Upper lobe of left lung (tissue), 6 donors: Measurements from ENCODE around the gene MAN1C1. TPM values are rescaled to one million over a fixed set of nuclear protein-coding genes. Genes with fewer than 3 reads are reported as not detected.

Source experiments
- ATAC-seq, 2 donors: fragments of 200-7000 bp; cut with Tn5 transposase; one replicate each; pipeline ENCODE4 v1.9.1; 2022; ENCODE audit warnings: mild to moderate bottlenecking in 2 of 2, moderate library complexity in 2 of 2; ENCODE audit not compliant: low FRiP score in 2 of 2
- DNase-seq, 2 donors: peaks; one replicate each; pipeline ENCODE4 v3.0.0-alpha.2; 2019 to 2020
- H3K27ac ChIP-seq, 4 donors: fragments of 200-600 bp; sonication (generic); one replicate each; pipeline ENCODE4 v1.5.1; 2016 to 2019
- H3K27me3 ChIP-seq, 4 donors: fragments of 200-600 bp; sonication (generic); one replicate each; pipeline ENCODE4 v1.5.1; 2017 to 2019
- H3K36me3 ChIP-seq, 4 donors: fragments of 200-600 bp; sonication (generic); one replicate each; pipeline ENCODE4 v1.5.1; 2016 to 2019
- H3K4me1 ChIP-seq, 4 donors: fragments of 200-600 bp; sonication (generic); one replicate each; pipeline ENCODE4 v1.5.1; 2018 to 2019
- H3K4me3 ChIP-seq, 4 donors: fragments of 200-600 bp; sonication (generic); one replicate each; pipeline ENCODE4 v1.5.1; 2017 to 2019; ENCODE audit warnings: mild to moderate bottlenecking in 2 of 4, moderate library complexity in 1 of 4
- H3K9me3 ChIP-seq, 4 donors: fragments of 200-600 bp; sonication (generic); one replicate each; pipeline ENCODE4 v1.5.1; 2018 to 2019
- EP300 ChIP-seq, 4 donors: sonication (generic); formaldehyde crosslinking; IDR thresholded peaks; one replicate each; pipeline ENCODE4 v1.5.1; 2017; ENCODE audit warnings: antibody characterized with exemption in 4 of 4, control low read depth in 2 of 4
- POLR2A ChIP-seq, 4 donors: fragments of 450-650 bp; IDR thresholded peaks; one replicate each; pipeline ENCODE4 v1.5.1; 2016 to 2017; ENCODE audit warnings: antibody characterized with exemption in 4 of 4, mild to moderate bottlenecking in 2 of 4
- POLR2AphosphoS5 ChIP-seq, 2 donors: sonication (generic); formaldehyde crosslinking; IDR thresholded peaks; one replicate each; pipeline ENCODE4 v1.5.1; 2017; ENCODE audit warnings: antibody characterized with exemption in 2 of 2
- WGBS, 2 donors: methylation state at CpG; one replicate each; pipeline ENCODE4 v1.1.5; 2017 to 2018; 5-methylcytosine and 5-hydroxymethylcytosine counted together
- total RNA-seq, 6 donors: library from RNA; depleted of rRNA in 4 of 6; stranded (reverse); fragments of >200 nt in 4 of 6; gene quantifications; one replicate each; pipeline versions ENCODE4 v1.1.0 to v1.2.1, GENCODE V29; 2016 to 2021
- TF ChIP-seq, protein P1 (sequence below), 6 experiments: fragments of 450-650 bp in 4 of 6; fragments of 200-600 bp in 2 of 6; sonication (generic) in 2 of 6; IDR thresholded peaks; one replicate each; pipeline ENCODE4 v1.5.1; 2016 to 2019; ENCODE audit warnings: antibody characterized with exemption in 6 of 6
- donor health status: DM: no; HTN: no; CAD: no; lungs with moderate emphysema.
- donor health status: DM: no; HTN: yes; CAD: no; lungs with severe emphysema.

Gene MAN1C1
- total RNA-seq, 6 donors from 2014 or later = 5.3 to 32.5 (median 16.2) TPM

- Histone ChIP-seq H3K27me3 (no peaks in the 10 kb centered on the region), H3K27ac (no peak overlapping the region), H3K4me3 (no peak overlapping the region), H3K4me1 (peaks cover 9 to 15% (median 12%) of the 10 kb centered on the region in 4 donors), H3K36me3 (no peaks in the 10 kb centered on the region), H3K9me3 (no peaks in the 10 kb centered on the region)
- WGBS, 2 donors = 83 to 97% methylated on average over 7 of the region's 7 CpGs
- DNase-seq (no peak), ATAC-seq (no peak)
- TF ChIP-seq POLR2AphosphoS5 (IDR thresholded peaks at IDR 0.05) = no peak
- TF ChIP-seq, protein P1, sequence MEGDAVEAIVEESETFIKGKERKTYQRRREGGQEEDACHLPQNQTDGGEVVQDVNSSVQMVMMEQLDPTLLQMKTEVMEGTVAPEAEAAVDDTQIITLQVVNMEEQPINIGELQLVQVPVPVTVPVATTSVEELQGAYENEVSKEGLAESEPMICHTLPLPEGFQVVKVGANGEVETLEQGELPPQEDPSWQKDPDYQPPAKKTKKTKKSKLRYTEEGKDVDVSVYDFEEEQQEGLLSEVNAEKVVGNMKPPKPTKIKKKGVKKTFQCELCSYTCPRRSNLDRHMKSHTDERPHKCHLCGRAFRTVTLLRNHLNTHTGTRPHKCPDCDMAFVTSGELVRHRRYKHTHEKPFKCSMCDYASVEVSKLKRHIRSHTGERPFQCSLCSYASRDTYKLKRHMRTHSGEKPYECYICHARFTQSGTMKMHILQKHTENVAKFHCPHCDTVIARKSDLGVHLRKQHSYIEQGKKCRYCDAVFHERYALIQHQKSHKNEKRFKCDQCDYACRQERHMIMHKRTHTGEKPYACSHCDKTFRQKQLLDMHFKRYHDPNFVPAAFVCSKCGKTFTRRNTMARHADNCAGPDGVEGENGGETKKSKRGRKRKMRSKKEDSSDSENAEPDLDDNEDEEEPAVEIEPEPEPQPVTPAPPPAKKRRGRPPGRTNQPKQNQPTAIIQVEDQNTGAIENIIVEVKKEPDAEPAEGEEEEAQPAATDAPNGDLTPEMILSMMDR (IDR thresholded peaks at IDR 0.05) = no peak
- no peak for TF ChIP-seq EP300 (IDR thresholded peaks at IDR 0.05)
- no peak for TF ChIP-seq POLR2A (IDR thresholded peaks at IDR 0.05)
Measured at GRCh38 chr1:25724201-25724600, 107.6 kb downstream of the MAN1C1 start.

DNA sequence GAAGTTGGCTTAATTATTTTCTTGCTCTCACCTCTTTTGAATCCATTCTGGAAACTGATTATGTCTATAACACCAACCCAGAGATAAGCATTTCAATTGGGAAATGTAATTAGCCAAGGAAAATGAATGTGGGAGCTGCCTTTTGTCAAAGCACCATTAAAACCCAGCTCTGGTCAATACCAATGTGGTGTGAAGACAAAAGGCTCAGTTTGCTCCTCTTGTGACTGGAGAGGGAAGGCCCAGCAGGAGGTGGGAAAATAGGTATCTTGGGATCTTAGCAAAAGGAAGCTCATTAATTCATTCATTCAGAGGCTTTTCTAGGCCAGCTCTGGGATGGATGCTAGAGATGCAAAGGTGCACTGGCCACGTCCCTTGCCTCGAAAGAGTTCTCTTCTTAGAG is 108.4 kb downstream of the MAN1C1 start:
- H3K27me3 ChIP-seq = no peaks in the 10 kb centered on the region
- no peak for TF ChIP-seq POLR2A (IDR thresholded peaks at IDR 0.05)
- no peak for TF ChIP-seq POLR2AphosphoS5 (IDR thresholded peaks at IDR 0.05)
- no peak for TF ChIP-seq EP300 (IDR thresholded peaks at IDR 0.05)
- TF ChIP-seq, protein P1 (IDR thresholded peaks at IDR 0.05) = no peak
- no peak for ATAC-seq
- no peak overlapping the region for H3K27ac ChIP-seq
- peaks cover 9 to 17% (median 14%) of the 10 kb centered on the region in 4 donors for H3K4me1 ChIP-seq
- H3K4me3 ChIP-seq = no peak overlapping the region
- WGBS, 2 donors = 93 to 100% methylated on average over 2 of the region's 2 CpGs
- DNase-seq = no peak
- H3K9me3 ChIP-seq = no peaks in the 10 kb centered on the region
- no peaks in the 10 kb centered on the region for H3K36me3 ChIP-seq

DNA sequence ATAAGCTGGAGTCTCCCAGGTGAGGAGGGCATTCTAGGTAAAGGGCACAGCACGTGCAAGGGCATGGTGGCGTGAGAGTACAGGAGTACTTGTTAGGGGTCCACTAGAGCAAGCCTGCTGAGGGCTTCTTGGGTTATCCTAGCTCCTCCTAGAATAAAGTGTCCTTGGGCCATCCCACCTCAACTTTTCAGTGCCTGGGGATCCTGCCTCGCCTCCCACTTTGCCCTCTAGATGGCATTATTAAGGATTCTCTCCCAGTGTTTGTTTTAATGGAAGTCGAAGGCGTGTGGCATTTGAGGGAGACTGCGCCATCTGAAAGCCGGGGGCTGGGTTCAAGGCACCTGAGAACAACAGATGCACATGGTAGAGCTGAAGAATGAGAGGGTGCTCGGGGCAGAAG is 108.9 kb downstream of the MAN1C1 start:
- no peaks in the 10 kb centered on the region for H3K9me3 ChIP-seq
- TF ChIP-seq POLR2AphosphoS5 (IDR thresholded peaks at IDR 0.05) = no peak
- TF ChIP-seq POLR2A (IDR thresholded peaks at IDR 0.05) = no peak
- TF ChIP-seq, protein P1 (IDR thresholded peaks at IDR 0.05) = no peak
- no peak for TF ChIP-seq EP300 (IDR thresholded peaks at IDR 0.05)
- H3K4me1 ChIP-seq = peaks cover 14 to 22% (median 18%) of the 10 kb centered on the region in 4 donors
- no peak overlapping the region for H3K4me3 ChIP-seq
- H3K27me3 ChIP-seq = no peaks in the 10 kb centered on the region
- WGBS, 2 donors = 91 to 94% methylated on average over 7 to 8 of the region's 8 CpGs
- H3K27ac ChIP-seq = no peak overlapping the region
- ATAC-seq = no peak
- H3K36me3 ChIP-seq = no peaks in the 10 kb centered on the region
- DNase-seq = no peak

GRCh38 chr1:25727088-25727487 is 110.5 kb downstream of the MAN1C1 start:
- H3K9me3 ChIP-seq = no peaks in the 10 kb centered on the region
- H3K36me3 ChIP-seq = no peaks in the 10 kb centered on the region
- H3K4me1 ChIP-seq = peaks cover 22 to 28% (median 24%) of the 10 kb centered on the region in 4 donors
- TF ChIP-seq EP300 (IDR thresholded peaks at IDR 0.05) (no peak), POLR2AphosphoS5 (IDR thresholded peaks at IDR 0.05) (no peak), POLR2A (IDR thresholded peaks at IDR 0.05) (no peak)
- TF ChIP-seq, protein P1 (IDR thresholded peaks at IDR 0.05) = no peak
- H3K27me3 ChIP-seq = no peaks in the 10 kb centered on the region
- WGBS, 2 donors = 90% methylated on average over 5 to 8 of the region's 8 CpGs
- ATAC-seq (peak in 1 of 2 donors; percentile 55), DNase-seq (no peak)
- H3K27ac ChIP-seq = peak overlapping the region in 2 of 4 donors; percentile 19 to 48
- H3K4me3 ChIP-seq = no peak overlapping the region

- peak; percentile 34 to 78 for ATAC-seq
- H3K9me3 ChIP-seq = no peaks in the 10 kb centered on the region
- DNase-seq = peak; percentile 35 to 41
- H3K4me3 ChIP-seq = no peak overlapping the region
- peak overlapping the region in 3 of 4 donors; percentile 9 to 48 (median 19) for H3K27ac ChIP-seq
- TF ChIP-seq POLR2A (IDR thresholded peaks at IDR 0.05) (no peak), POLR2AphosphoS5 (IDR thresholded peaks at IDR 0.05) (no peak), EP300 (IDR thresholded peaks at IDR 0.05) (no peak)
- TF ChIP-seq, protein P1 (IDR thresholded peaks at IDR 0.05) = no peak
- 46 to 50% methylated on average over 9 to 12 of the region's 12 CpGs for WGBS, 2 donors
- no peaks in the 10 kb centered on the region for H3K36me3 ChIP-seq
- no peaks in the 10 kb centered on the region for H3K27me3 ChIP-seq
- peaks cover 22 to 28% (median 24%) of the 10 kb centered on the region in 4 donors for H3K4me1 ChIP-seq
Measured at GRCh38 chr1:25727635-25728286, 111.2 kb downstream of the MAN1C1 start.
